Astrocyte (in vitro differentiated cells and primary cell): ENCODE results near the gene RAET1E. TPM values are rescaled to one million over a fixed set of nuclear protein-coding genes. Genes with fewer than 3 reads are reported as not detected.
"Not testable (repeated sequence)": the region's sequence is repeated elsewhere in the genome, so short reads cannot be mapped to it uniquely, and the experiment has no call there.

Source experiments
- DNase-seq: peaks from one replicate; pipeline ENCODE4 v3.0.0-alpha.2; 2010; ENCODE audit warnings: low read depth
- FAIRE-seq: peaks from 2 replicates; lab custom pipeline; 2011; peaks lifted over from hg19 to GRCh38; lab: Jason Lieb, UNC
- H2AFZ ChIP-seq: 2 replicates; pipeline ENCODE4 v1.6.0; 2012; ENCODE audit warnings: low read depth, low read length, inconsistent platforms
- H3K27ac ChIP-seq: 2 replicates; pipeline ENCODE4 v1.5.1; 2011; ENCODE audit warnings: low read depth, low read length, inconsistent platforms
- H3K27me3 ChIP-seq: 2 replicates; pipeline ENCODE4 v1.6.0; 2011; ENCODE audit warnings: low read length, inconsistent platforms; ENCODE audit not compliant: insufficient read depth
- H3K36me3 ChIP-seq: 2 replicates; pipeline ENCODE4 v1.5.1; 2011; ENCODE audit warnings: low read length, inconsistent platforms; ENCODE audit not compliant: insufficient read depth
- H3K4me1 ChIP-seq: 2 replicates; pipeline ENCODE4 v1.5.1; 2011; ENCODE audit warnings: low read length, inconsistent platforms; ENCODE audit not compliant: insufficient read depth
- H3K4me2 ChIP-seq: 2 replicates; pipeline ENCODE4 v1.6.0; 2012; ENCODE audit warnings: low read length, inconsistent platforms
- H3K4me3 ChIP-seq: 2 replicates; pipeline ENCODE4 v1.5.1; 2011; ENCODE audit warnings: low read depth, mild to moderate bottlenecking, low read length, inconsistent platforms; ENCODE audit not compliant: insufficient read depth
- H3K79me2 ChIP-seq: 2 replicates; pipeline ENCODE4 v1.6.0; 2012; ENCODE audit warnings: mild to moderate bottlenecking, low read length, inconsistent platforms; ENCODE audit not compliant: insufficient read depth
- H3K9ac ChIP-seq: 2 replicates; pipeline ENCODE4 v1.6.0; 2012; ENCODE audit warnings: mild to moderate bottlenecking, low read length, inconsistent platforms
- H3K9me3 ChIP-seq: 2 replicates; pipeline ENCODE4 v1.5.1; 2012; ENCODE audit warnings: low read depth, mild to moderate bottlenecking, low read length, inconsistent platforms; ENCODE audit not compliant: insufficient read depth
- H4K20me1 ChIP-seq: 2 replicates; pipeline ENCODE4 v1.6.0; 2012; ENCODE audit warnings: low read length, inconsistent platforms; ENCODE audit not compliant: insufficient read depth
- H3K27ac Mint-ChIP-seq: one replicate; pipeline ENCODE4 v1.8.0; 2021; ENCODE audit warnings: mild to moderate bottlenecking, mixed read lengths; ENCODE audit not compliant: unreplicated experiment
- H3K27me3 Mint-ChIP-seq: one replicate; pipeline ENCODE4 v1.8.0; 2021; ENCODE audit warnings: low read depth, mixed read lengths; ENCODE audit not compliant: unreplicated experiment
- H3K36me3 Mint-ChIP-seq: one replicate; pipeline ENCODE4 v1.8.0; 2021; ENCODE audit warnings: low read depth, mixed read lengths; ENCODE audit not compliant: unreplicated experiment
- H3K4me1 Mint-ChIP-seq: one replicate; pipeline ENCODE4 v1.8.0; 2021; ENCODE audit warnings: low read depth, mixed read lengths; ENCODE audit not compliant: unreplicated experiment
- H3K4me3 Mint-ChIP-seq: one replicate; pipeline ENCODE4 v1.8.0; 2021; ENCODE audit warnings: mild to moderate bottlenecking, moderate library complexity, mixed read lengths; ENCODE audit not compliant: unreplicated experiment
- H3K9me3 Mint-ChIP-seq: one replicate; pipeline ENCODE4 v1.8.0; 2021; ENCODE audit warnings: mild to moderate bottlenecking, mixed read lengths; ENCODE audit not compliant: unreplicated experiment
- CTCF ChIP-seq: IDR thresholded peaks from 2 replicates; pipeline ENCODE4 v1.5.1; 2011; ENCODE audit warnings: low read depth, mild to moderate bottlenecking, inconsistent platforms, low read length, moderate library complexity; ENCODE audit not compliant: insufficient read depth
- EZH2 ChIP-seq: IDR thresholded peaks from 2 replicates; pipeline ENCODE4 v1.6.1; 2012; ENCODE audit warnings: mild to moderate bottlenecking, low read length, inconsistent platforms; ENCODE audit not compliant: insufficient read depth
- total RNA-seq: library from RNA; stranded (reverse); gene quantifications from 2 replicates; pipeline ENCODE4 v1.2.1, GENCODE V29; 2021

RAET1E gene
- total RNA-seq, 1 donor from 2014 or later = not detected

GRCh38 chr6:149852881-149853280, 45.0 kb downstream of the RAET1E start:
- Histone ChIP-seq H3K27me3 (no peaks in the 10 kb centered on the region), H2AFZ (no peak overlapping the region), H3K36me3 (no peaks in the 10 kb centered on the region), H3K27ac (peak overlapping the region; percentile 44), H3K9ac (peak overlapping the region; percentile 5), H3K9me3 (no peaks in the 10 kb centered on the region), H3K4me3 (no peak overlapping the region), H3K4me2 (peak overlapping the region; percentile 56), H3K79me2 (peaks cover 30% of the 10 kb centered on the region), H3K4me1 (peaks cover 53% of the 10 kb centered on the region), H4K20me1 (no peaks in the 10 kb centered on the region)
- H3K4me3 Mint-ChIP-seq = no peak overlapping the region
- no peaks in the 10 kb centered on the region for H3K36me3 Mint-ChIP-seq
- H3K9me3 Mint-ChIP-seq = no peaks in the 10 kb centered on the region
- H3K27ac Mint-ChIP-seq = peak overlapping the region; percentile 42
- peaks cover 53% of the 10 kb centered on the region for H3K4me1 Mint-ChIP-seq
- DNase-seq (no peak), FAIRE-seq (no peak)
- TF ChIP-seq EZH2 (no peak), CTCF (no peak)
- H3K27me3 Mint-ChIP-seq = no peaks in the 10 kb centered on the region

- Histone ChIP-seq H3K27ac (peak overlapping the region; percentile 44), H3K36me3 (no peaks in the 10 kb centered on the region), H3K4me1 (peaks cover 51% of the 10 kb centered on the region), H3K4me2 (peak overlapping the region; percentile 56), H3K9me3 (no peaks in the 10 kb centered on the region), H2AFZ (no peak overlapping the region), H3K27me3 (no peaks in the 10 kb centered on the region), H4K20me1 (no peaks in the 10 kb centered on the region), H3K4me3 (no peak overlapping the region), H3K9ac (peak overlapping the region; percentile 5), H3K79me2 (peaks cover 23% of the 10 kb centered on the region)
- DNase-seq = peak; percentile 76
- Mint-ChIP-seq H3K4me3 (no peak overlapping the region), H3K4me1 (peaks cover 51% of the 10 kb centered on the region), H3K27me3 (no peaks in the 10 kb centered on the region), H3K27ac (no peak overlapping the region), H3K36me3 (no peaks in the 10 kb centered on the region), H3K9me3 (no peaks in the 10 kb centered on the region)
- FAIRE-seq = no peak
- no peak for TF ChIP-seq EZH2
These were observed 45.7 kb downstream of the RAET1E start for GRCh38 chr6:149852180-149852579.

- Histone ChIP-seq H3K4me1 (peaks cover 51% of the 10 kb centered on the region), H3K9ac (no peak overlapping the region), H3K4me3 (no peak overlapping the region), H4K20me1 (no peaks in the 10 kb centered on the region), H3K27me3 (no peaks in the 10 kb centered on the region), H3K27ac (no peak overlapping the region), H3K9me3 (no peaks in the 10 kb centered on the region), H3K4me2 (peak overlapping the region; percentile 56), H3K36me3 (no peaks in the 10 kb centered on the region), H3K79me2 (peaks cover 17% of the 10 kb centered on the region), H2AFZ (no peak overlapping the region)
- Mint-ChIP-seq H3K27me3 (no peaks in the 10 kb centered on the region), H3K27ac (peak overlapping the region; percentile 79), H3K36me3 (no peaks in the 10 kb centered on the region), H3K4me1 (peaks cover 48% of the 10 kb centered on the region), H3K4me3 (no peak overlapping the region), H3K9me3 (no peaks in the 10 kb centered on the region)
- no peak for FAIRE-seq
- TF ChIP-seq CTCF = no peak
- DNase-seq = peak; percentile 36
These were observed 46.3 kb downstream of the RAET1E start for GRCh38 chr6:149851461-149852110.

- H3K9me3 Mint-ChIP-seq, H3K79me2 ChIP-seq, H3K27me3 Mint-ChIP-seq, H3K4me3 Mint-ChIP-seq, H3K27ac Mint-ChIP-seq, H3K9me3 ChIP-seq, H4K20me1 ChIP-seq, H3K36me3 Mint-ChIP-seq, H3K4me3 ChIP-seq, H3K36me3 ChIP-seq, H3K27me3 ChIP-seq, FAIRE-seq, DNase-seq, H2AFZ ChIP-seq, H3K9ac ChIP-seq: not testable (repeated sequence)
- Histone ChIP-seq H3K4me1 (peaks cover 51% of the 10 kb centered on the region), H3K27ac (peak overlapping the region; percentile 71), H3K4me2 (peak overlapping the region; percentile 62)
- peaks cover 52% of the 10 kb centered on the region for H3K4me1 Mint-ChIP-seq
These were observed 49.6 kb downstream of the RAET1E start for GRCh38 chr6:149848343-149848742.
